HL-60 (cell line): ENCODE results near the gene SLC2A13.

Experiments
- DNase-seq, 2 experiments: peaks; one replicate each; pipeline ENCODE4 v3.0.0-alpha.2; 2010 to 2020; ENCODE audit warnings: low read depth in 1 of 2, low spot score in 1 of 2
- H3K27ac ChIP-seq: fragments of 250-450 bp; sonication (Bioruptor Pico); replicated peaks from 2 replicates; pipeline ENCODE4 v1.5.1; 2020; ENCODE audit warnings: mild to moderate bottlenecking, moderate library complexity
- H3K27me3 ChIP-seq: fragments of 250-450 bp; sonication (Bioruptor Pico); 2 replicates; pipeline ENCODE4 v1.5.1; 2021; ENCODE audit warnings: mild to moderate bottlenecking, moderate library complexity; ENCODE audit not compliant: insufficient read depth, poor library complexity, severe bottlenecking
- H3K4me3 ChIP-seq: replicated peaks from 2 replicates; pipeline ENCODE4 v1.5.1; 2011; ENCODE audit warnings: mild to moderate bottlenecking, control low read depth, low read length; ENCODE audit not compliant: insufficient read depth
- CTCF ChIP-seq: IDR thresholded peaks from one replicate; pipeline ENCODE4 v1.5.1; 2011; ENCODE audit warnings: low read length, control low read depth, inconsistent platforms; ENCODE audit not compliant: insufficient read depth
- GABPA ChIP-seq: IDR thresholded peaks from 2 replicates; pipeline ENCODE4 v1.6.1; 2012; ENCODE audit warnings: low read depth
- POLR2AphosphoS5 ChIP-seq: IDR thresholded peaks from 2 replicates; pipeline ENCODE4 v1.6.1; 2012; ENCODE audit warnings: low read depth
- SPI1 ChIP-seq: IDR thresholded peaks from 2 replicates; pipeline ENCODE4 v1.6.1; 2012; ENCODE audit warnings: low read depth, mild to moderate bottlenecking, borderline replicate concordance
- TF ChIP-seq, protein P1 (sequence below): IDR thresholded peaks from 2 replicates; pipeline ENCODE4 v1.6.1; 2012; ENCODE audit warnings: low read depth; ENCODE audit not compliant: insufficient replicate concordance

Gene SLC2A13

GRCh38 chr12:39816671-39817185 is 289.2 kb downstream of the SLC2A13 start:
- no peak for DNase-seq
- Histone ChIP-seq H3K4me3 (no peak overlapping the region), H3K27me3 (no peaks in the 10 kb centered on the region), H3K27ac (no peak overlapping the region)
- TF ChIP-seq, protein P1, sequence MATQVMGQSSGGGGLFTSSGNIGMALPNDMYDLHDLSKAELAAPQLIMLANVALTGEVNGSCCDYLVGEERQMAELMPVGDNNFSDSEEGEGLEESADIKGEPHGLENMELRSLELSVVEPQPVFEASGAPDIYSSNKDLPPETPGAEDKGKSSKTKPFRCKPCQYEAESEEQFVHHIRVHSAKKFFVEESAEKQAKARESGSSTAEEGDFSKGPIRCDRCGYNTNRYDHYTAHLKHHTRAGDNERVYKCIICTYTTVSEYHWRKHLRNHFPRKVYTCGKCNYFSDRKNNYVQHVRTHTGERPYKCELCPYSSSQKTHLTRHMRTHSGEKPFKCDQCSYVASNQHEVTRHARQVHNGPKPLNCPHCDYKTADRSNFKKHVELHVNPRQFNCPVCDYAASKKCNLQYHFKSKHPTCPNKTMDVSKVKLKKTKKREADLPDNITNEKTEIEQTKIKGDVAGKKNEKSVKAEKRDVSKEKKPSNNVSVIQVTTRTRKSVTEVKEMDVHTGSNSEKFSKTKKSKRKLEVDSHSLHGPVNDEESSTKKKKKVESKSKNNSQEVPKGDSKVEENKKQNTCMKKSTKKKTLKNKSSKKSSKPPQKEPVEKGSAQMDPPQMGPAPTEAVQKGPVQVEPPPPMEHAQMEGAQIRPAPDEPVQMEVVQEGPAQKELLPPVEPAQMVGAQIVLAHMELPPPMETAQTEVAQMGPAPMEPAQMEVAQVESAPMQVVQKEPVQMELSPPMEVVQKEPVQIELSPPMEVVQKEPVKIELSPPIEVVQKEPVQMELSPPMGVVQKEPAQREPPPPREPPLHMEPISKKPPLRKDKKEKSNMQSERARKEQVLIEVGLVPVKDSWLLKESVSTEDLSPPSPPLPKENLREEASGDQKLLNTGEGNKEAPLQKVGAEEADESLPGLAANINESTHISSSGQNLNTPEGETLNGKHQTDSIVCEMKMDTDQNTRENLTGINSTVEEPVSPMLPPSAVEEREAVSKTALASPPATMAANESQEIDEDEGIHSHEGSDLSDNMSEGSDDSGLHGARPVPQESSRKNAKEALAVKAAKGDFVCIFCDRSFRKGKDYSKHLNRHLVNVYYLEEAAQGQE = no peak
- TF ChIP-seq POLR2AphosphoS5 = no peak
- no peak for TF ChIP-seq GABPA
- TF ChIP-seq SPI1 = no peak
- no peak for TF ChIP-seq CTCF

DNA sequence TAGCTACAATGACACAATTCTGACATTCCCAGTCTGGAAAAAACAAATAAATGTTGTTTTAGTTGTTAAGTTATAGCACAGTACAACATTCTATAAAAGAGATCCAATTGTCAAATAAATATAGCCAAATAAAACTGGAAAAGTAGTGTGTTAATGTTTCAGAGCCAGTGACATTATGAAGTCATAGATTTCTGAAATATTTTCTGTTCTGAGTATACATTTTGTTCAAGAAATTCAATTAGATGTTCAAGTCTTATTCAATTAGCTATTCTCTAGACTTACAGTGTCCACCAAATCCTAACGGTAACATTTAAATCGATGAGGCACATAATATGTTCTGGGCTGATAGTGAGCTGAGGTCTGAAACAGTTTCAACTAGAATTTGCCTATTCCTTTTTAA is 290.1 kb downstream of the SLC2A13 start:
- H3K4me3 ChIP-seq = no peak overlapping the region
- no peak for DNase-seq
- H3K27me3 ChIP-seq = no peaks in the 10 kb centered on the region
- H3K27ac ChIP-seq = no peak overlapping the region
- TF ChIP-seq SPI1 (no peak), CTCF (no peak), POLR2AphosphoS5 (no peak), GABPA (no peak)
- TF ChIP-seq, protein P1 = no peak

DNA sequence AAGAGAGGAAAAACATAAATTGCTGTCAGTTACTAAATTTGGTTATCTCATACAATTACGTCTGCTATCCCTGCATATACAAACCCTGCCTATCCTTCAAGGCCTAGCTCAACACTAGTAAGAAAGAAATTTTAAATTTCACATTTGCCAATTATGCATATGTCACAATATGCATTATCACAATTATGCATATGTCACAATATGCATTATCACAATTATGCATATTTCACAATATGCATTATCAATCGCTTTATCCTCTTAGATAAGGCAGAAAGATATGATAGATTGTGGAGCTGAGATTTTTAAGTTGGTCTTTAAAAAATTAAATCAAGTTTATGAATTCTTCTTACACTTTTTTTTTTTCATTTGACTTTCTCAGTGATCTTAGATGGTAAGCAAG is 291.3 kb downstream of the SLC2A13 start:
- no peak overlapping the region for H3K4me3 ChIP-seq
- H3K27me3 ChIP-seq = no peaks in the 10 kb centered on the region
- H3K27ac ChIP-seq = no peak overlapping the region
- TF ChIP-seq CTCF (no peak), SPI1 (no peak), POLR2AphosphoS5 (no peak), GABPA (no peak)
- TF ChIP-seq, protein P1 = no peak
- no peak for DNase-seq
